ENCODE results near the gene RRP36. TPM values are rescaled to one million over a fixed set of nuclear protein-coding genes. Genes with fewer than 3 reads are reported as not detected.

RRP36 gene, protein sequence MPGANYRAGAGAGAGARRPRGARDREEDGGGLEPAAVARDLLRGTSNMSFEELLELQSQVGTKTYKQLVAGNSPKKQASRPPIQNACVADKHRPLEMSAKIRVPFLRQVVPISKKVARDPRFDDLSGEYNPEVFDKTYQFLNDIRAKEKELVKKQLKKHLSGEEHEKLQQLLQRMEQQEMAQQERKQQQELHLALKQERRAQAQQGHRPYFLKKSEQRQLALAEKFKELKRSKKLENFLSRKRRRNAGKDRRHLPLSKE
- 10 to 100 TPM; 63.8 to 65.6 TPM for total RNA-seq

DNA sequence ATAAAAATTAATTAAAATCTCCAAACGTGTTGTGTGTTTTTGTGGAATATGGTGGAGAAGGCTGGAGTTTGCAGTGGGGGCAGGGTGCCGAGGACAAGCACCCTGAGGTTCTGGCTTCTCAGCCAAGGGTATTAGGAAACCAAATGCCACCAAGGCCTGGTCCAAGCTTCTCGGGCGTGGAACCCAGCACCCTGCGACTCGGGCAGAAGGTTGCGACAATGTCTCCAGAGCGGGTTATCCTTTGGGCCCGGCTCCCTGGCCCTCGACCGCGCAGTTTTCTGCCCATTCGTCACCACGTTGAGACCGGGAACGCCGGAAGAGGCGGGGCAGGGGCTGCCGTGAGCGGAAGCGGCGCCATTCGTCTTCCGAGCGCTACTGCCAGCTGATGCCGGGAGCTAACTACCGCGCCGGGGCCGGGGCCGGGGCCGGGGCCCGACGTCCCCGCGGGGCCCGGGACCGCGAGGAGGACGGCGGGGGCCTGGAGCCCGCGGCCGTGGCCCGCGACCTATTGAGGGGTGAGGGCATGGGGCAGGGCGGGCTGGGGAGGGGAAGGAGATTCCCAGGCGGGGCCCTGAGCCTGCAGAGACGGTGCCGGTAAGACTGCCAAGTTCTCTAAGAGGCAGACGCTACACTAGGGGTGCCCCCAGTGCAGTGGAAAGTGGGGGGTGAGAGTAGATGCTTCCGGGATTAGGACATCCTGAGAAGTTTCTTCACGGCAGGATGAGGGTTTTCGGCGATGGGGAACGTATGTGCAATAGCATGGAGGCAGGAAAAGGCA is at the start of gene RRP36:
Gene RRP36 (plus strand): TSS at position 354 of the 778 bp plus-strand sequence. CDS start 32 bp downstream, at position 386.
- H3K4me3 Mint-ChIP-seq = peak within 1 kb of the TSS; percentile 98
- peak within 1 kb of the TSS; percentile 93 for H3K27ac Mint-ChIP-seq
- peaks cover 19% of the 10 kb centered on the region for H3K4me1 Mint-ChIP-seq
- DNase-seq (peak; percentile 72), ATAC-seq (ENCODE audit: low read depth) (peak; percentile 75)
- POLR2A ChIA-PET = interaction anchor here (0.7 to 2.6 kb wide), 15 partner anchors 14 to 131 kb away, joined by 3 to 16 read pairs (median 5); partner anchors contain the start of genes CNPY3, CUL7, KLC4 and MRPL2
- H3K9me3 Mint-ChIP-seq = no peaks in the 10 kb centered on the region
- H3K36me3 Mint-ChIP-seq = peaks cover 29% of the 10 kb centered on the region
- H3K27me3 Mint-ChIP-seq = no peaks in the 10 kb centered on the region

DNA sequence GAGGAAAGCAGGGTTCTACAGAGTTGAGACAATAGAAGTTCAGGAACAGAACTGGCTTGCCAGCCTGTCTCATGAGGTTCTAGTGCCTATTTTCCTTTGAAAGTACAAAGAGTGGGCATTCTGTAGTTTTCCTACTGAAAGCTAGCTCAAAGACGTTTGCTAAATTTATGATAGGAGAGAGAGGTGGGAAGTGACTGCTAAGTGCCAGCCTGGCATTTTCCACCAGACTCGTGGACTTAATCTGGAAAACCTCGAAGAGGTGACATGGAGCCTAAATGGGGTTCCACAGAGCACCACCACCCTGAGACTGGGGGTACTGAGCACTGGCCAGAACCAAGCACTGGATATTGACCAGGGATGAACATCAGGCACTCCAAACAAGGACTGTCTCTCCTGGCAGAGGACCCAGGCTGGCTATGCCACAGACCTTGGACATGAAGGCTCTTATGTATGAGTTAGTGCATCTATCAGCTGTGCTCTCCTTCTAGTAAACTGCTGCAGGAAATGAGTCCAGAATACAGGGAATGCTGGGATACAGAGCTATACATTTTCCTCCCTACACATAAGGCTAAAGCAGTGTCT is 49.6 kb upstream of the RRP36 start:
- H3K27ac Mint-ChIP-seq = no peak overlapping the region
- peaks cover 8% of the 10 kb centered on the region for H3K4me1 Mint-ChIP-seq
- H3K36me3 Mint-ChIP-seq = peaks cover 13% of the 10 kb centered on the region
- H3K9me3 Mint-ChIP-seq = no peaks in the 10 kb centered on the region
- DNase-seq = no peak
- ATAC-seq (ENCODE audit: low read depth) = no peak
- POLR2A ChIA-PET = interaction anchor here (0.8 to 2.7 kb wide), 4 partner anchors 8 to 49 kb away, joined by 3 to 11 read pairs (median 4); partner anchors contain the start of genes CNPY3, PEX6 and RRP36
- H3K27me3 Mint-ChIP-seq = no peaks in the 10 kb centered on the region
- no peak overlapping the region for H3K4me3 Mint-ChIP-seq

GRCh38 chr6:42973926-42974325 is 47.5 kb upstream of the RRP36 start:
- Mint-ChIP-seq H3K4me1 (peaks cover 17% of the 10 kb centered on the region), H3K27ac (no peak overlapping the region), H3K9me3 (no peaks in the 10 kb centered on the region), H3K27me3 (no peaks in the 10 kb centered on the region), H3K4me3 (no peak overlapping the region), H3K36me3 (peaks cover 17% of the 10 kb centered on the region)
- ATAC-seq (ENCODE audit: low read depth) (no peak), DNase-seq (no peak)
- POLR2A ChIA-PET = interaction anchor here (0.7 to 1.2 kb wide), 3 partner anchors 10 to 48 kb away, joined by 3 to 4 read pairs (median 4); partner anchors contain the start of genes PPP2R5D and RRP36

DNA sequence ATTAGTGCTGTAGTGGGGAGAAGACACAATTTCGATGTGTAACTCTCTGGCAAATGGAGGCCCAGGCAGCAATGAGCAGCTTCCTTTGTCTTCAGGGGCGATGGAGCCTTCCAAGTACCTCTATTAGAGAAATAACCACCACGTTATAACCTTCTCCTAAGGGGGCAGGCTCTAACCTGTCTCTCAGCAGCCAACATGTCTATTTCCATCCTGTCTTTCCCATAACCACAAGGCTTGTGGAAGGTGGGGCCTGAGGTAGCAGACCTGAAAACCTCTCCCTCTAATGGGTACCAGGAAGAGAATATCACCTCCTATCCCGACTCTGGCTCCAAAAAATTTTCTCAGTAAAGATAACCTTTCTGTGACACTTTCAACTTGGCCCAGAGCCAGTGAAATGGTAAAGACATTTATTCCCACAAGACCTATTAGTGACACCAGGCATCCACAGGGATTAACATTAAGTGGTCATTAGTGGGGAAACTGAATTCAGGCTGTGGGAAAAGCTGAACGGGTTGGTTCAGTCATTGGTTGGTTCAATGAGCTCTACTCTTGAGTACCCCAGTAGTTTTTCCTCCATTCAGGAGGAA is 46.4 kb upstream of the RRP36 start:
- Mint-ChIP-seq H3K27me3 (no peaks in the 10 kb centered on the region), H3K27ac (no peak overlapping the region), H3K9me3 (no peaks in the 10 kb centered on the region), H3K4me1 (peaks cover 27% of the 10 kb centered on the region), H3K4me3 (no peak overlapping the region), H3K36me3 (peaks cover 17% of the 10 kb centered on the region)
- ATAC-seq (ENCODE audit: low read depth) (no peak), DNase-seq (no peak)
- POLR2A ChIA-PET = interaction anchor here (0.6 to 0.9 kb wide), 3 partner anchors 8 to 51 kb away, joined by 3 to 4 read pairs (median 3); partner anchors contain the start of gene PPP2R5D

- Mint-ChIP-seq H3K4me3 (peak overlapping the region; percentile 89), H3K4me1 (peaks cover 30% of the 10 kb centered on the region), H3K27ac (peak overlapping the region; percentile 87), H3K36me3 (peaks cover 17% of the 10 kb centered on the region), H3K27me3 (no peaks in the 10 kb centered on the region), H3K9me3 (no peaks in the 10 kb centered on the region)
- ATAC-seq (ENCODE audit: low read depth) (no peak), DNase-seq (no peak)
- POLR2A ChIA-PET = interaction anchor here (0.8 to 3.4 kb wide), 23 partner anchors 8 to 232 kb away, joined by 3 to 66 read pairs (median 6); partner anchors contain the start of genes BICRAL, CNPY3, CUL9 and KLC4
Measured at GRCh38 chr6:42978487-42978838, 43.0 kb upstream of the RRP36 start.

GRCh38 chr6:42978839-42979522 is 42.4 kb upstream of the RRP36 start, which contains the start of gene PEX6:
Gene PEX6, minus strand, starts transcription at chr6:42979181. Its CDS starts 31 bp downstream, at chr6:42979150.
- Mint-ChIP-seq H3K4me3 (peak within 1 kb of the TSS; percentile 89), H3K4me1 (peaks cover 34% of the 10 kb centered on the region), H3K27ac (peak within 1 kb of the TSS; percentile 98), H3K36me3 (peaks cover 12% of the 10 kb centered on the region), H3K9me3 (no peaks in the 10 kb centered on the region), H3K27me3 (no peaks in the 10 kb centered on the region)
- DNase-seq (peak; percentile 93), ATAC-seq (ENCODE audit: low read depth) (peak; percentile 94)
- POLR2A ChIA-PET = interaction anchor here (0.6 to 3.4 kb wide), 30 partner anchors 9 to 233 kb away, joined by 3 to 66 read pairs (median 5); partner anchors contain the start of genes BICRAL, CNPY3, CUL7 and CUL9

- DNase-seq (no peak), ATAC-seq (ENCODE audit: low read depth) (peak; percentile 2)
- peaks cover 35% of the 10 kb centered on the region for H3K4me1 Mint-ChIP-seq
- H3K9me3 Mint-ChIP-seq = no peaks in the 10 kb centered on the region
- peaks cover 11% of the 10 kb centered on the region for H3K36me3 Mint-ChIP-seq
- POLR2A ChIA-PET = interaction anchor here (0.6 to 3.4 kb wide), 28 partner anchors 8 to 234 kb away, joined by 3 to 66 read pairs (median 6); partner anchors contain the start of genes BICRAL, CNPY3, CUL7 and CUL9
- H3K27ac Mint-ChIP-seq = peak overlapping the region; percentile 98
- peak overlapping the region; percentile 89 for H3K4me3 Mint-ChIP-seq
- no peaks in the 10 kb centered on the region for H3K27me3 Mint-ChIP-seq
Measured at GRCh38 chr6:42979523-42980177, 41.8 kb upstream of the RRP36 start.

DNA sequence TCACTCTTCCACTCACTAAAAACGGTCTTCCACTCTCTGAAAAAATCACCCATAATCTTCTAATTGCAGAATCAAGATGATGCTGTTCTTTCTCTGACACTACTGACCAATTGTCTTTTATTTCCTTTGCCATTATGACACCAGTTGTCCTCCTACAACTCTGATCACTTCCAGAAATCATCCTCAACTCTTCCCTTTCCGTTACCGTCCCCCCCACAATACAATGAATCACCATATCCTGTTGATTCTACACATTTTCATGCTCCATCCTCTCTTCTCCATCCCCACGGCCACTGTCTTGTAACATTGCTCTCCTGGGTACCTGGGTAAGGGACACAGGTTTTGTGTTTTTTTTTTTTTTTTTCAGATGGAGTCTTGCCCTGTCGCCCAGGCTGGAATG is 39.6 kb upstream of the RRP36 start:
- POLR2A ChIA-PET = no interaction called here
- ATAC-seq (ENCODE audit: low read depth) (no peak), DNase-seq (no peak)
- Mint-ChIP-seq H3K9me3 (no peaks in the 10 kb centered on the region), H3K4me3 (no peak overlapping the region), H3K36me3 (peaks cover 7% of the 10 kb centered on the region), H3K27ac (peak overlapping the region; percentile 31), H3K27me3 (no peaks in the 10 kb centered on the region), H3K4me1 (peaks cover 47% of the 10 kb centered on the region)

DNA sequence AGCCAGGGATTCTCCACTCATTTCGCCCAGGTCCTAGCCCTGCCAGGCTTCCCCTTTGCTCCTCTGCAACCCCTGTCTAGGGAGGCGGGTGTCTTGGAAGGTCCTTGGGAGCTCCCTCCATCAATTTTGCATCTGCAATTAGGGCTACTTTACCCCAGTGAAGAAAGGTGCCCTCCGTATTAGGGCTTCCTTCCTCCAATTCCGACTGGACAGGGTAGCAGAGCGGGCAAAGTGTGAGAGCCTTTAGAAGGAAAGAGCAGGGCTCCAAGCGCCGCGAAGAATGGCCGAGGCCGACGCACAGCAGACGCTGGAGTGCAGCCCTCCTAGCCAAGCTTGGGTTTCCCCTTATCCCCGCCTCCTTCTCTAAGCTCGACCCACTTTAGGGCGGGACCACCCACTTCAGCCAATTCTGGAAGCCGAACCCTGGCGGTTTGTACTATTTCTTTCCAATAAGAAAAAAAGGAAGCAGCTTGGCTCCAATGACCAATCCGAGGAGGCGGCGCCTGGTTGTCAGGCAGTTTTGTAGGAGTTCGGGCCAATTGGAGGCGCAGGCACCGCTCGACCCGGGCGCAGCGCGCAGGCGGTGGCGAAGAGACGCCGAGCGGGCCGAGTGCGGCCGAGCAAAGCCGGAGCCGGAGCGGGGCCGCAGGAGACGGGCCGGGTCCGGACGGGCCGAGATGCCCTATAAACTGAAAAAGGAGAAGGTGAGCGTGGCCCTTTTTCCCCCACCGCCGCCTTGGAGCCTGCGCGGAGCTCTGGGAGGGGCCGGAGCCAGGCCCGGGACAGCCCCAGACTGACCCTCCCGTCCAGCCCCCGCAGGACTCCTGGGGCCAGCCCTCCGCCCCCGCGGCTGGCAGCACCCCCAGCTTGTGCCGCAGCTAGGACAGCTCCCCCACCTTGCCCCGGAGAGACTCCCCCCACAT is 37.2 kb upstream of the RRP36 start, which contains the start of gene PPP2R5D:
Gene PPP2R5D (plus strand): TSS at position 570 of the 923 bp plus-strand sequence. CDS start 108 bp downstream, at position 678.
- DNase-seq (peak; percentile 91), ATAC-seq (ENCODE audit: low read depth) (peak; percentile 94)
- Mint-ChIP-seq H3K27ac (peak within 1 kb of the TSS; percentile 92), H3K4me1 (peaks cover 51% of the 10 kb centered on the region), H3K4me3 (peak within 1 kb of the TSS; percentile 99), H3K36me3 (peaks cover 9% of the 10 kb centered on the region), H3K27me3 (no peaks in the 10 kb centered on the region), H3K9me3 (no peaks in the 10 kb centered on the region)
- POLR2A ChIA-PET = interaction anchor here (0.7 to 3.7 kb wide), 32 partner anchors 9 to 1803 kb away, joined by 3 to 44 read pairs (median 4); partner anchors contain the start of genes CNPY3, CRIP3, CUL7 and KLC4

DNA sequence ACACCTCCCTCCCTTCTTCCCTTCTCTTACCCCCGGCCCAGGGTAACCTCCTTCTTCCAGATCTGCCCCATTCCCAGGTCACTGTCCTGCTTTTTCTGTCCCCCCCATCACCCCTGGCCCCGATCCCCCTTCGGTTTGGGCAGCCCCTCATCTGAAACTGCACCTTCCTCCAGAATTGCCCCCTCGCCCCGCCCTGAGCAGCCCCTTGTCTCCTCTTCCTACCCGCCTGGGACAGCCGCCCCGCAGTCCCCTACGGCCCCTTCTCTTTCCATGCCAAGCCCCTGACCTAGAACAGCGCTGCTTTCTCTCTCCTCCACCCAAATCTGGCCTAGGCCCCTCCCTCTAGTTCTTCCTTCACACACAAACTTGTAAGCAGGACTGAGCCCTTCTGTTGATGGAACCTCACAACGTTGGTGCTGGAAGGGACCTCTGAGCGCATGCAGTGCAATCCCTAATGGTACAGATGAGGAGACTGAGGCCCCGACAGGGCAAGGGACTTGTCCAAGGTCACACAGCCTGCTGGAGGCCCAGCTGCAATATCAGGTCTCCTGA is 36.4 kb upstream of the RRP36 start:
- POLR2A ChIA-PET = interaction anchor here (0.9 to 3.7 kb wide), 15 partner anchors 15 to 421 kb away, joined by 3 to 44 read pairs (median 5); partner anchors contain the start of genes CNPY3, CUL7, KLC4 and KLHDC3
- H3K36me3 Mint-ChIP-seq = peaks cover 13% of the 10 kb centered on the region
- H3K9me3 Mint-ChIP-seq = no peaks in the 10 kb centered on the region
- peak overlapping the region; percentile 92 for H3K27ac Mint-ChIP-seq
- H3K4me3 Mint-ChIP-seq = peak overlapping the region; percentile 99
- peak; percentile 43 for DNase-seq
- H3K27me3 Mint-ChIP-seq = no peaks in the 10 kb centered on the region
- H3K4me1 Mint-ChIP-seq = peaks cover 45% of the 10 kb centered on the region
- ATAC-seq (ENCODE audit: low read depth) = no peak
